ENCODE data around the gene CLBA1. TPM values are rescaled to one million over a fixed set of nuclear protein-coding genes. Genes with fewer than 3 reads are reported as not detected.

CLBA1 gene
- total RNA-seq, 1 experiment from 2014 or later, result 14.8 TPM

- ChIA-PET CTCF (interaction anchor here (0.8 to 0.9 kb wide), 2 partner anchors 37 to 76 kb away, joined by 3 read pairs; no protein-coding TSS in a partner anchor), POLR2A (interaction anchor here (0.7 to 1.0 kb wide), 2 partner anchors 10 to 51 kb away, joined by 3 to 5 read pairs; partner anchors contain the start of gene CDCA4), RAD21 (ENCODE audit: low non-redundant PET in 1 of 2, low total read pairs in 2 of 2, uncharacterized antibody in 2 of 2, unreplicated experiment in 2 of 2) (interaction anchor here in 1 of 2 experiments (0.8 kb wide), 1 partner anchor 74 kb away, joined by 4 read pairs; no protein-coding TSS in a partner anchor)
- intact Hi-C loops (cut with micrococcal nuclease), result loop anchor here (1.0 to 10.0 kb wide), 3 partner anchors 37 to 194 kb away; partner anchors contain the start of gene JAG2
- peak overlapping the region; percentile 98 for H3K27ac ChIP-seq (ENCODE audit: low read depth, low read length)
- H3K4me1 ChIP-seq (ENCODE audit: control insufficient read depth in 1 of 2, insufficient read depth in 2 of 2, low read length in 2 of 2), result peaks cover 71 to 91% of the 10 kb centered on the region in 2 experiments
- H3K79me2 ChIP-seq (ENCODE audit: insufficient read depth, low read length), result no peaks in the 10 kb centered on the region
- peak; percentile 37 for ATAC-seq
- H2AFZ ChIP-seq (ENCODE audit: low read depth, low read length, poor library complexity, severe bottlenecking), result no peak overlapping the region
- peak; percentile 56 for DNase-seq (ENCODE audit: low read depth, low spot score)
- H3K27me3 ChIP-seq (ENCODE audit: insufficient read depth, low read length), result no peaks in the 10 kb centered on the region
- H3K9ac ChIP-seq (ENCODE audit: low read length), result peak overlapping the region; percentile 80
- H3K4me3 ChIP-seq (replicated peaks in 1 of 2; ENCODE audit: low read depth in 1 of 2, low read length in 2 of 2), result peak overlapping the region; percentile 61 to 68
- H3K36me3 ChIP-seq (ENCODE audit: control insufficient read depth in 1 of 2, insufficient read depth in 2 of 2, low read length in 2 of 2), result no peaks in the 10 kb centered on the region
- BruUV-seq (replicated peaks), result no TSS peak
- peak overlapping the region; percentile 90 for H3K4me2 ChIP-seq (ENCODE audit: low read length)
- peak; percentile 82 for TF ChIP-seq POLR2AphosphoS5 (IDR thresholded peaks at IDR 0.05; ENCODE audit: low read depth, low read length)
- TF ChIP-seq POLR2A (IDR thresholded peaks at IDR 0.05; ENCODE audit: borderline replicate concordance, extremely low read depth, insufficient read depth, insufficient read length), result no peak
- no peak for TF ChIP-seq REST (IDR thresholded peaks at IDR 0.05; ENCODE audit: low read depth)
- peak; percentile 24 for TF ChIP-seq TCF7L2 (IDR thresholded peaks at IDR 0.05; ENCODE audit: borderline replicate concordance, extremely low read depth, insufficient read depth, insufficient read length)
- TF ChIP-seq YY1 (IDR thresholded peaks at IDR 0.05; ENCODE audit: extremely low read depth, insufficient replicate concordance, low read depth, low read length), result peak; percentile 6
- no peaks in the 10 kb centered on the region for H4K20me1 ChIP-seq (ENCODE audit: insufficient read depth)
- no peaks in the 10 kb centered on the region for H3K9me3 ChIP-seq (ENCODE audit: control insufficient read depth in 1 of 2, insufficient read depth in 1 of 2, low read depth in 1 of 2, low read length in 2 of 2)
- no peaks in the 10 kb centered on the region for H3K9me2 ChIP-seq (ENCODE audit: insufficient read depth)
These were observed 15.1 kb upstream of the CLBA1 start for GRCh38 chr14:104970231-104971068.

All from HCT116 (cell line).